HepG2 (cell line): ENCODE measurements around the gene CDA. TPM values are rescaled to one million over a fixed set of nuclear protein-coding genes. Genes with fewer than 3 reads are reported as not detected.

Experiments used
- ATAC-seq: fragments of 200-7000 bp; cut with Tn5 transposase; 3 replicates; pipeline ENCODE4 v1.9.1; 2020; ENCODE audit warnings: mild to moderate bottlenecking, moderate library complexity
- BruUV-seq: library from RNA; stranded (reverse); fragments of 400-500 nt; replicated peaks from 2 replicates; lab custom pipeline; 2021; lab: Mats Ljungman, UMichigan
- CTCF ChIA-PET: fragments of 300-600 bp; formaldehyde crosslinking; extraction: SDS; loops from one replicate; lab custom pipeline; 2021; ENCODE audit warnings: low total read pairs, inconsistent platforms, low intra/inter-chr PET ratio; lab: Yijun Ruan, JAX
- POLR2A ChIA-PET: fragments of 350-600 bp; sonication (Branson Sonifier 250); formaldehyde crosslinking; loops from one replicate; lab custom pipeline; 2020; ENCODE audit warnings: antibody characterized with exemption, inconsistent platforms; lab: Yijun Ruan, JAX
- DNase-seq: peaks from one replicate; pipeline ENCODE4 v3.0.0-alpha.2; 2015; ENCODE audit warnings: low spot score
- FAIRE-seq: peaks from 3 replicates; lab custom pipeline; 2011; peaks lifted over from hg19 to GRCh38; lab: Jason Lieb, UNC
- H2AFZ ChIP-seq: one replicate; pipeline ENCODE4 v1.6.1; 2011; ENCODE audit warnings: low read length, inconsistent platforms
- H3K27ac ChIP-seq: fragments of 300-600 bp; 3 replicates; pipeline ENCODE4 v1.8.0; 2011; ENCODE audit warnings: mixed run types, mild to moderate bottlenecking, mixed read lengths, low read length, inconsistent platforms; ENCODE audit not compliant: insufficient read depth; ENCODE audit errors: extremely low read length
- H3K27me3 ChIP-seq, 2 experiments: fragments of 200-600 bp in 1 of 2; 2 replicates in 1 of 2; 3 replicates in 1 of 2; pipeline versions ENCODE4 v1.6.0 to v1.8.0; 2011; ENCODE audit warnings: low read length in 2 of 2, mild to moderate bottlenecking in 2 of 2, moderate library complexity in 2 of 2, inconsistent platforms in 1 of 2; ENCODE audit not compliant: insufficient read depth in 2 of 2, control insufficient read depth in 1 of 2
- H3K36me3 ChIP-seq, 2 experiments: fragments of 200-600 bp in 1 of 2; replicated peaks in 1 of 2; 2 replicates in 1 of 2; 3 replicates in 1 of 2; pipeline versions ENCODE4 v1.5.1 to v1.8.0; 2011; ENCODE audit warnings: low read length in 2 of 2, inconsistent platforms in 1 of 2; ENCODE audit not compliant: insufficient read depth in 2 of 2, control insufficient read depth in 1 of 2
- H3K4me1 ChIP-seq: 2 replicates; pipeline ENCODE4 v1.5.1; 2012; ENCODE audit warnings: low read length, inconsistent platforms; ENCODE audit not compliant: insufficient read depth
- H3K4me2 ChIP-seq: 2 replicates; pipeline ENCODE4 v1.6.0; 2011; ENCODE audit warnings: low read depth, low read length, inconsistent platforms
- H3K4me3 ChIP-seq, 3 experiments: fragments of 200-600 bp in 1 of 3; sonication (generic), shearing (Covaris generic) in 1 of 3; replicated peaks in 1 of 3; 2 replicates each; pipeline ENCODE4 v1.5.1; 2011 to 2016; ENCODE audit warnings: low read length in 3 of 3, inconsistent platforms in 2 of 3, low read depth in 2 of 3, mild to moderate bottlenecking in 2 of 3, control low read depth in 1 of 3, mixed read lengths in 1 of 3; ENCODE audit not compliant: insufficient read depth in 1 of 3
- H3K79me2 ChIP-seq: one replicate; pipeline ENCODE4 v1.6.1; 2011; ENCODE audit warnings: low read length, inconsistent platforms; ENCODE audit not compliant: insufficient read depth
- H3K9ac ChIP-seq: 2 replicates; pipeline ENCODE4 v1.6.0; 2011; ENCODE audit warnings: mild to moderate bottlenecking, low read depth, low read length, inconsistent platforms; ENCODE audit not compliant: insufficient read depth
- H3K9me3 ChIP-seq: 2 replicates; pipeline ENCODE4 v1.5.1; 2012; ENCODE audit warnings: mild to moderate bottlenecking, low read length
- H4K20me1 ChIP-seq: 2 replicates; pipeline ENCODE4 v1.6.0; 2011; ENCODE audit warnings: inconsistent platforms, mild to moderate bottlenecking, low read length, moderate library complexity; ENCODE audit not compliant: insufficient read depth
- CSRNP1 ChIP-seq: sonication (generic); formaldehyde crosslinking; IDR thresholded peaks from 2 replicates; pipeline ENCODE4 v1.8.1; 2023; ENCODE audit warnings: mild to moderate bottlenecking, missing genetic modification reagents
- GRHL1 ChIP-seq: sonication (generic); formaldehyde crosslinking; conservative IDR thresholded peaks from 2 replicates; pipeline ENCODE4 v1.8.0; 2022; ENCODE audit warnings: missing genetic modification reagents
- HNRNPL ChIP-seq: fragments of 200-400 bp; formaldehyde crosslinking; IDR thresholded peaks from 2 replicates; pipeline ENCODE4 v1.6.1; 2017; ENCODE audit warnings: mild to moderate bottlenecking, low read depth, low read length
- HNRNPLL ChIP-seq: fragments of 200-400 bp; formaldehyde crosslinking; IDR thresholded peaks from 2 replicates; pipeline ENCODE4 v1.6.1; 2017; ENCODE audit warnings: mild to moderate bottlenecking, low read depth, low read length; ENCODE audit not compliant: poor library complexity, severe bottlenecking
- KDM5B ChIP-seq: sonication (generic); formaldehyde crosslinking; IDR thresholded peaks from 2 replicates; pipeline ENCODE4 v1.4.0; 2020; ENCODE audit warnings: missing genetic modification reagents, mild to moderate bottlenecking, borderline replicate concordance
- LBX2 ChIP-seq: sonication (generic); formaldehyde crosslinking; IDR thresholded peaks from 2 replicates; pipeline ENCODE4 v1.5.0; 2020; ENCODE audit warnings: missing genetic modification reagents, mild to moderate bottlenecking, borderline replicate concordance
- MTA1 ChIP-seq: sonication (generic); formaldehyde crosslinking; IDR thresholded peaks from 2 replicates; pipeline ENCODE4 v1.4.0; 2020; ENCODE audit warnings: missing genetic modification reagents, mild to moderate bottlenecking, borderline replicate concordance
- NFIC ChIP-seq: IDR thresholded peaks from 2 replicates; pipeline ENCODE4 v1.6.1; 2012; ENCODE audit warnings: mild to moderate bottlenecking, low read length, inconsistent platforms
- REPIN1 ChIP-seq: sonication (generic); formaldehyde crosslinking; IDR thresholded peaks from 2 replicates; pipeline ENCODE4 v1.8.0; 2022; ENCODE audit warnings: missing genetic modification reagents, low read depth, mild to moderate bottlenecking, borderline replicate concordance
- SMAD1 ChIP-seq: sonication (generic); formaldehyde crosslinking; IDR thresholded peaks from 2 replicates; pipeline ENCODE4 v1.4.0; 2020; ENCODE audit warnings: missing genetic modification reagents, low read depth, mild to moderate bottlenecking, borderline replicate concordance
- ZNF251 ChIP-seq: sonication (generic); formaldehyde crosslinking; IDR thresholded peaks from 2 replicates; pipeline ENCODE4 v1.9.0; 2021; ENCODE audit warnings: mild to moderate bottlenecking, missing genetic modification reagents
- ZNF687 ChIP-seq: sonication (generic); formaldehyde crosslinking; IDR thresholded peaks from 2 replicates; pipeline ENCODE4 v1.5.1; 2020; ENCODE audit warnings: mild to moderate bottlenecking, missing genetic modification reagents, moderate library complexity
- ZNF75D ChIP-seq: sonication (generic); formaldehyde crosslinking; IDR thresholded peaks from 2 replicates; pipeline ENCODE4 v1.8.1; 2023; ENCODE audit warnings: missing genetic modification reagents, mild to moderate bottlenecking, borderline replicate concordance
- ZZZ3 ChIP-seq: sonication (generic); formaldehyde crosslinking; IDR thresholded peaks from 2 replicates; pipeline ENCODE4 v1.4.0; 2020; ENCODE audit warnings: missing genetic modification reagents, mild to moderate bottlenecking, borderline replicate concordance
- WGBS: methylation state at CpG from one replicate; pipeline ENCODE4 v1.1.6; 2017; ENCODE audit warnings: low lambda C conversion rate; 5-methylcytosine and 5-hydroxymethylcytosine counted together
- in situ Hi-C: cut with HindIII; loops from 2 replicates; pipeline ENCODE4 v1.10.0; 2017; ENCODE audit warnings: low pct_unique_long_range_greater_than_20kb; ENCODE audit not compliant: extremely low pct_ligation_motif_present
- intact Hi-C: fragments of 100-400 bp; cut with micrococcal nuclease; formaldehyde crosslinking; loops from one replicate; pipeline ENCODE4 v1.10.0; 2022; ENCODE audit not compliant: unreplicated experiment
- polyA plus RNA-seq, 8 experiments: library from polyadenylated mRNA; depleted of rRNA in 3 of 8; stranded (reverse) in 7 of 8; unstranded in 1 of 8; fragments of >200 nt; fragmentation: Illumina TruSeq in 4 of 8; extraction: Trizol in 4 of 8; gene quantifications; 2 replicates each; pipeline versions ENCODE4 v1.2.1 to v1.2.3, GENCODE V29; 2011 to 2016; ENCODE audit warnings: low read depth in 4 of 8, missing spikeins in 1 of 8, mixed read lengths in 1 of 8; ENCODE audit not compliant: insufficient read depth in 1 of 8
- total RNA-seq, 5 experiments: library from RNA; depleted of rRNA; stranded (reverse); fragments of >200 nt; fragmentation: Illumina TruSeq; extraction: Trizol; gene quantifications; 2 replicates each; pipeline ENCODE4 v1.2.3, GENCODE V29; 2016; ENCODE audit warnings: low read depth in 1 of 5

The CDA gene
- total and polyA plus RNA-seq, 2 of the 13 experiments (the other 11 are each of a cell fraction or from before 2014, with no cell fraction given) = 0.66 to 2.1 TPM

GRCh38 chr1:20552728-20553445 is 36.0 kb upstream of the CDA start:
- Histone ChIP-seq H3K4me1 (peaks cover 34% of the 10 kb centered on the region), H4K20me1 (no peaks in the 10 kb centered on the region; the same call in 1 of the 2 replicates), H3K36me3 (no peaks in the 10 kb centered on the region), H2AFZ (no peak overlapping the region), H3K27me3 (no peaks in the 10 kb centered on the region), H3K4me3 (peak overlapping the region; percentile 57 to 81 (median 75); a peak in 5 of 6 replicates), H3K79me2 (no peaks in the 10 kb centered on the region), H3K4me2 (peak overlapping the region; percentile 89), H3K9me3 (no peaks in the 10 kb centered on the region), H3K27ac (peak overlapping the region; percentile 95), H3K9ac (peak overlapping the region; percentile 87)
- ChIA-PET CTCF (no interaction called here), POLR2A (interaction anchor here (0.6 to 2.6 kb wide), 16 partner anchors 10 to 627 kb away, joined by 3 to 45 read pairs (median 6); partner anchors contain the start of genes CDA, DDOST, MUL1 and PINK1)
- 69% methylated on average over 30 of the region's 82 CpGs for WGBS
- intact Hi-C loops = loop anchor here (2.0 kb wide), 1 partner anchor 30 kb away; no protein-coding TSS in a partner anchor
- in situ Hi-C loops = no loop called here
- FAIRE-seq (no peak), DNase-seq (no peak), ATAC-seq (peak; percentile 45)
- BruUV-seq = no TSS peak
- TF ChIP-seq MTA1 (CRISPR knock-in tag) = peak; percentile 46; the same call in 1 of the 2 replicates
- peak; percentile 53; the same call in 1 of the 2 replicates for TF ChIP-seq KDM5B (CRISPR knock-in tag)
- TF ChIP-seq ZZZ3 (CRISPR knock-in tag) = peak; percentile 48; the same call in 1 of the 2 replicates
- peak; percentile 50 for TF ChIP-seq ZNF687 (CRISPR knock-in tag)
- 0 out of 2 replicates have a peak, but pooled peaks have one; percentile 26 for TF ChIP-seq ZNF251 (CRISPR knock-in tag)
- no peak for TF ChIP-seq REPIN1 (CRISPR knock-in tag)
- no peak for TF ChIP-seq LBX2 (CRISPR knock-in tag)
- peak; percentile 48; the same call in 1 of the 2 replicates for TF ChIP-seq SMAD1 (CRISPR knock-in tag)
- TF ChIP-seq HNRNPLL = peak; percentile 74
- TF ChIP-seq HNRNPL = peak; percentile 91; the same call in 1 of the 2 replicates
- no peak for TF ChIP-seq ZNF75D
- TF ChIP-seq NFIC = no peak
- TF ChIP-seq CSRNP1 = 0 out of 2 replicates have a peak, but pooled peaks have one; percentile 24
- no peak for TF ChIP-seq GRHL1 (CRISPR knock-in tag)
